ENCODE measurements around the gene ADIPOR2.

ADIPOR2 gene

DNA sequence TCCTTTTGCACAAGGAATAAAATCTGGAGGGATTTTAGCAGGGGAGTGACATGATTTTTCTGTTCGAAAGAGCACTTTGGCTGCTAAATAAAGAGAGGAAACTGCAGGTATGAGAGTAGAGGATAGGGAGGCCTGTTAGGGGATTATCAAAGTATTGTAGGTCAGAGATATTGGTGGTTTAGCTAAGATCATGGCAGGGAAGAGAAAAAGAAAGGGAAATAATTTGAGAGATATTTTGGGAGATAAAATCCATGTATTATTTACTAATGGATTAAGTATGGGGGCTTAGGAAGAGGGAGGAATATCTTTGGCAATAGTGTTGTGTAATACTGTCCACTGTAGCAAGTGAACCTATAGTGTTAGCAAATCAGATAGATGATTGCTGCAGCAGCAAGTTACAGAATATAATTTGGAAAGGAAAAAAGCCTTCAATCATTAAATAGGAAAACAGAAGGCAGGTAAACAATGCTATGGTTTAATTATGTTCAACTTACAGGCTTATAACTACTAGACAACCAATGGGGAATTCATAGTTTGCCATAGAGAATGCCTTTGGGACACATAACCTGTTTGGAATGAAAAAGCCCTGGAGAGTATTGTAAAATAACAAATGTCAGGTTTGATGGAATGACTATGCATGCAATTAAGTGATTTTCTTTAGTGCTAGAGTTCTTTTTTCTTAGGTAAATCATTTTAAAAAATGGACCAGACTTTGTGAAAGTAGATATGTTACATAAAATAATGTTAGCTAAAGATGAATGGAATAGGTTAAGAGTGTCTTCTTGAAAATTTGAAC is 50.5 kb downstream of the ADIPOR2 start:
- H3K27ac ChIP-seq: peak overlapping the region; percentile 51
- no peaks in the 10 kb centered on the region for H3K9me3 ChIP-seq
- no peaks in the 10 kb centered on the region for H3K36me3 ChIP-seq
- H3K27me3 ChIP-seq: no peaks in the 10 kb centered on the region
- H3K4me3 ChIP-seq (ENCODE audit: low read depth in 1 of 2, low read length in 1 of 2): no peak overlapping the region
- TF ChIP-seq, protein P1, sequence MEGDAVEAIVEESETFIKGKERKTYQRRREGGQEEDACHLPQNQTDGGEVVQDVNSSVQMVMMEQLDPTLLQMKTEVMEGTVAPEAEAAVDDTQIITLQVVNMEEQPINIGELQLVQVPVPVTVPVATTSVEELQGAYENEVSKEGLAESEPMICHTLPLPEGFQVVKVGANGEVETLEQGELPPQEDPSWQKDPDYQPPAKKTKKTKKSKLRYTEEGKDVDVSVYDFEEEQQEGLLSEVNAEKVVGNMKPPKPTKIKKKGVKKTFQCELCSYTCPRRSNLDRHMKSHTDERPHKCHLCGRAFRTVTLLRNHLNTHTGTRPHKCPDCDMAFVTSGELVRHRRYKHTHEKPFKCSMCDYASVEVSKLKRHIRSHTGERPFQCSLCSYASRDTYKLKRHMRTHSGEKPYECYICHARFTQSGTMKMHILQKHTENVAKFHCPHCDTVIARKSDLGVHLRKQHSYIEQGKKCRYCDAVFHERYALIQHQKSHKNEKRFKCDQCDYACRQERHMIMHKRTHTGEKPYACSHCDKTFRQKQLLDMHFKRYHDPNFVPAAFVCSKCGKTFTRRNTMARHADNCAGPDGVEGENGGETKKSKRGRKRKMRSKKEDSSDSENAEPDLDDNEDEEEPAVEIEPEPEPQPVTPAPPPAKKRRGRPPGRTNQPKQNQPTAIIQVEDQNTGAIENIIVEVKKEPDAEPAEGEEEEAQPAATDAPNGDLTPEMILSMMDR (IDR thresholded peaks at IDR 0.05): no peak
- H3K4me1 ChIP-seq (ENCODE audit: control insufficient read depth in 1 of 2, insufficient read depth in 1 of 2, low read depth in 1 of 2, low read length in 1 of 2): peaks cover 20 to 26% of the 10 kb centered on the region in 2 experiments

DNA sequence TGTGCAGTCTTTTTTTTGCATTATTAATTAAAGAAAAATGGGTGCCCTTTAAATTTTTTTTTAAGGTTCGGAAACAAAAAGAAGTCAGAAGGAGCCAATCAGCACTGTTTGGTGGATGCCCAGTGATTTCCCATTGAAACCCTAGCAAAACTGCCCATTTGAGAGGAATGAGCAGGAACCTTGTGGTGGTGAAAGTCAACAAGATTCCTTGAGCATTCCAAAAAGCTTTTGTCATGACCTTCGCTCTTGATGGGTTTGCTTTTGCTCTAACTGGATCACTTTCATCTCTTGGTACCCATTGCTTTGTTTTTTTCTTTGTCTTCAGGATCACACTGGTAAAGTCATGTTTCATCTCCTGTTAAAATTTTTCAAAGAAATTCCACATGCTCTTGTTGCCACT is 54.1 kb downstream of the ADIPOR2 start:
- Histone ChIP-seq H3K4me3 (ENCODE audit: low read depth in 1 of 2, low read length in 1 of 2) (no peak overlapping the region), H3K4me1 (ENCODE audit: control insufficient read depth in 1 of 2, insufficient read depth in 1 of 2, low read depth in 1 of 2, low read length in 1 of 2) (peaks cover 20 to 26% of the 10 kb centered on the region in 2 experiments), H3K36me3 (no peaks in the 10 kb centered on the region), H3K27me3 (no peaks in the 10 kb centered on the region), H3K9me3 (no peaks in the 10 kb centered on the region), H3K27ac (no peak overlapping the region)
- TF ChIP-seq, protein P1 (IDR thresholded peaks at IDR 0.05): no peak

DNA sequence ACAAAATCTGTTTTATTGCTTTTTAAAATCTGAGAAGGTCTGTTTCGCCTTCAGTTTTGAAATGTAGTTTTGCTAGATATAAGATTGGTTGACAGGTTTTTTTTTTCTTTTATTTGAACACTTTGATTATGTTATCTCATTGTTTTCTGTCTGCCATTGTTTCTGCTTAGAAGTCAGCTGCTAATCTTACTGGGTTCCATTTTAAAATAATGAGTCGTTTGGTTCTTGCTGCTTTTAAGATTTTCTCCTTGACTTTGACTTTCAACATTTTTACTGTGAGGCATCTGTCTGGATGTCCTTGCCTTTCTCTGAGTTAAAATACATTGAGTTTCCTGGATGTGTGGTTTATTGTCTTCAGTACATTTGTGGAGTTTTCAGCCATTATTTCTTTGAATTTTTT is 56.7 kb downstream of the ADIPOR2 start:
- Histone ChIP-seq H3K27me3 (no peaks in the 10 kb centered on the region), H3K27ac (no peak overlapping the region), H3K9me3 (no peaks in the 10 kb centered on the region), H3K36me3 (no peaks in the 10 kb centered on the region), H3K4me3 (ENCODE audit: low read depth in 1 of 2, low read length in 1 of 2) (no peak overlapping the region), H3K4me1 (ENCODE audit: control insufficient read depth in 1 of 2, insufficient read depth in 1 of 2, low read depth in 1 of 2, low read length in 1 of 2) (peaks cover 0 to under 1% of the 10 kb centered on the region in 2 experiments)
- TF ChIP-seq, protein P1 (IDR thresholded peaks at IDR 0.05): no peak

DNA sequence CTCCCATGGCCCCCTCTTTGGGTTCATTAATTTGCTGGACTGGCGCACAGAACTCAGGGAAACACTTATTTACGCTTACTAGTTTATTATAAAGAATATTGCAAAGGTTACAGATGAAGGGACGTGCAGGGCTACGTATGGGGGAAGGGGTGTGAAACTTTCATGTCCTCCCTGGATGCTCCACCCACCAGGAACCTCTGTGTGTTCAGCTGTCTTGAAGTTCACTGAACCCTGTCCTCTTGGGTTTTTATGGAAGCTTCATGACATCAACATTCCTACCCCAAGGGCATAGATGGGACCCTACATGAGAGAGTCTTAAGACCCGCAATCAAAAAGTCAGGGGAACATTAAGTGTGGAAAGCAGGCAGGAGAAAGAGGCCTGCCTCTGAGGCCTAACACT is 58.1 kb downstream of the ADIPOR2 start:
- H3K27ac ChIP-seq: no peak overlapping the region
- H3K4me1 ChIP-seq (ENCODE audit: control insufficient read depth in 1 of 2, insufficient read depth in 1 of 2, low read depth in 1 of 2, low read length in 1 of 2): no peaks in the 10 kb centered on the region
- H3K36me3 ChIP-seq: no peaks in the 10 kb centered on the region
- H3K27me3 ChIP-seq: no peaks in the 10 kb centered on the region
- TF ChIP-seq, protein P1 (IDR thresholded peaks at IDR 0.05): no peak
- H3K9me3 ChIP-seq: no peaks in the 10 kb centered on the region
- H3K4me3 ChIP-seq (ENCODE audit: low read depth in 1 of 2, low read length in 1 of 2): no peak overlapping the region

DNA sequence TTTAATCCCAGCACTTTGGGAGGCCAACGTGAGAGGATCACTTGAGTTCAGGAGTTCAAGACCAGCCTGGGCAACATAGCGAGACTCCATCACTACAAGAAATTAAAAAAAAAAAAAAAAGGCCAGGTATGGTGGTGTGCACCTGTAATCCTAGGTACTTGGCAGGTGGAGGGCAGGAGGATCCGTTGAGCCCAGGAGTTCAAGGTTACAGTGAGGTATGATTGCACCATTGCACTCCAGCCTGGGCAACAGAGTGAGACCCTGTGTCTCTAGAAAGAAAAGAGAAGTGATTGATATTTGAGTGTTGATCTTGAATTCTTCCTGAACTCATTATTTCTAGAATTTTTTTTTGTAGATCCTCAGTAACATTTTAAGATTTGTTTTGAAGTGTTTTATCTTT is 59.4 kb downstream of the ADIPOR2 start:
- Histone ChIP-seq H3K36me3 (peaks cover 4% of the 10 kb centered on the region), H3K4me3 (ENCODE audit: low read depth in 1 of 2, low read length in 1 of 2) (no peak overlapping the region), H3K9me3 (no peaks in the 10 kb centered on the region), H3K27me3 (no peaks in the 10 kb centered on the region), H3K4me1 (ENCODE audit: control insufficient read depth in 1 of 2, insufficient read depth in 1 of 2, low read depth in 1 of 2, low read length in 1 of 2) (no peaks in the 10 kb centered on the region), H3K27ac (no peak overlapping the region)
- TF ChIP-seq, protein P1 (IDR thresholded peaks at IDR 0.05): no peak

Measured in neutrophil (primary cell).